Lung microvascular endothelial cell (primary cell): ENCODE results near the gene DHRS9. TPM values are rescaled to one million over a fixed set of nuclear protein-coding genes. Genes with fewer than 3 reads are reported as not detected.

Source experiments
- DNase-seq, 2 donors: peaks; one replicate each; pipeline versions ENCODE4 v3.0.0 to v3.0.0-alpha.2; 2010; ENCODE audit warnings: low read depth in 2 of 2
- total RNA-seq: library from RNA; depleted of rRNA; stranded (reverse); fragments of >200 nt; gene quantifications from 2 replicates; pipeline ENCODE4 v1.2.1, GENCODE V29; 2014

The DHRS9 gene
- total RNA-seq, 1 donor from 2014 or later: not detected

DNA sequence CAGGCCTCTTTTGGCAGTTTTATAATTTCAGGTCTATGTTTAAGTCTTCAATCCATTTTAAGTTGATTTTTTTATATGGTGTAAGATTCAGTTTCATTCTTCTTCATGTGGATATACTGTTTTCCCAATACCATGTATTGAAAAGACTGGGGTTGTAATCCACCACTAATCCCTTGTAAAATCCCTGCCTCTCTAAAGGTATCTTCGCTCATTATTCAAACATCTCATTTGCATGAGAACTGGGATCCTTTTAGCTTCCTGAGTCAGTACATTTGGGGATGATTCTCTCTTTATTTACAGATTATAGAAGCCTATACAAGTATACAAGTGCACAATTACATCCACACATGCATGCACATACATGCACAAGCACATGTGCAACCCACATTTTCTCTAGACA, 25.3 kb downstream of the DHRS9 start:
- DNase-seq: no peak

DNA sequence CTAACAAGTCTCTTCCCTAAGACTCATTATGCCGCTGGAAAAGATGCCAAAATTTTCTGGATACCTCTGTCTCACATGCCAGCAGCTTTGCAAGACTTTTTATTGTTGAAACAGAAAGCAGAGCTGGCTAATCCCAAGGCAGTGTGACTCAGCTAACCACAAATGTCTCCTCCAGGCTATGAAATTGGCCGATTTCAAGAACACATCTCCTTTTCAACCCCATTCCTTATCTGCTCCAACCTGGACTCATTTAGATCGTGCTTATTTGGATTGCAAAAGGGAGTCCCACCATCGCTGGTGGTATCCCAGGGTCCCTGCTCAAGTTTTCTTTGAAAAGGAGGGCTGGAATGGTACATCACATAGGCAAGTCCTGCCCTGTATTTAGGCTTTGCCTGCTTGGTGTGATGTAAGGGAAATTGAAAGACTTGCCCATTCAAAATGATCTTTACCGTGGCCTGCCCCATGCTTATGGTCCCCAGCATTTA, 26.3 kb downstream of the DHRS9 start:
- peak in 1 of 2 donors; percentile 74 for DNase-seq

DNA sequence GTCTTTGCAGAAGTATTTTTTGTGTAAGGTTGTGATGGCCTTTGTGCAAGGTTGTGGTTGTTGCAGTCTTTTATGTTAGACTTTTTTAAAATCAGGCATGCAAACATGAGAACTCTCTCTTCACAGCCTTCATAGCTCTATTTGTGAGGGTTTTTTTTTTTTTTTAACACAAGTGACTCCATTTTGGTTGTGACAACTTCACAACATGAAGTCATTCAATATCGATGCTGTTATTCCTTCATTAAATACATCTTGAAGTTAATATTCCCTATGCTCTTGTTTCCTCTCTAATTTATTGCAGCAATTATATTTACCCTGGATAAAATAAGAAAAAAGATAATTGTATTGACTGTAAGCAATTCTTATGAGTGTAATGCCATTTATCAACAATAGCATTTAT, 35.5 kb downstream of the DHRS9 start:
- DNase-seq: no peak

DNA sequence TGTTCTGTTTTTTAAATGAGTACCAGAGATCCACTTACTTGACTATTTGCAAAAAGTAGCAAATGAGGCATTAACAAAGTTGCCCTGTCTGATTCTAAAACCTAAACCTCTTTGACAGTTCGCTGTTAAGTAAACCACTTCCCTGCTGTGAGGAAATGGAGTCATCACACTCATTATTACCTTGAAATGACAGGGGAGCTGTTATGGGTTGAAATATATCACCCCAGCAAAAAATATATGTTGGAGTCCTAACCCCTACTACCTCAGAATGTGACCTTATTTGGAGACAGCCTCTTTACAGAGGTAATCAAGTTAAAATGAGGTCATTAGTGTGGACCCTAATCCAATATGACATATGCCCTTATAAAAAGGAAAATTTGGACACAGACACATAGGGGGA, 36.1 kb downstream of the DHRS9 start:
- DNase-seq: no peak

DNA sequence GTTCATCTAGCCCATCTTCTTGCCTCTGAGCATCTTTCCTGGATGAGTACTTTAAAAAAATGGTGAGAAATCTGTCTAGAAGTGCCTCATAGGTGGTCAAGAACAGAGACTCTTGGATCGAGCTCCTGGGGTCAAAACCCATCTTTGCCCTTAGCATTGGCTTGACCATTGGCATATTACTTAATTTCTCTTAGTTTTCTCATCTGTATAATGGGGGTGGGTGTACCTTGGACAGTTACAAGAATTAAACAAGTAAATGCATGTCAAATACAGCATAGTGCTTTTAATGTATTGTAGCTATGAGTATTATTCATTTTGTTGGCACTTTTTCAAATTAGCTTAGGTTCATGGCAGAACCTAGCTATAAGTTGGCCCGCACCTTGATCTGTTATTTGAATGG, 36.8 kb downstream of the DHRS9 start:
- no peak for DNase-seq

DNA sequence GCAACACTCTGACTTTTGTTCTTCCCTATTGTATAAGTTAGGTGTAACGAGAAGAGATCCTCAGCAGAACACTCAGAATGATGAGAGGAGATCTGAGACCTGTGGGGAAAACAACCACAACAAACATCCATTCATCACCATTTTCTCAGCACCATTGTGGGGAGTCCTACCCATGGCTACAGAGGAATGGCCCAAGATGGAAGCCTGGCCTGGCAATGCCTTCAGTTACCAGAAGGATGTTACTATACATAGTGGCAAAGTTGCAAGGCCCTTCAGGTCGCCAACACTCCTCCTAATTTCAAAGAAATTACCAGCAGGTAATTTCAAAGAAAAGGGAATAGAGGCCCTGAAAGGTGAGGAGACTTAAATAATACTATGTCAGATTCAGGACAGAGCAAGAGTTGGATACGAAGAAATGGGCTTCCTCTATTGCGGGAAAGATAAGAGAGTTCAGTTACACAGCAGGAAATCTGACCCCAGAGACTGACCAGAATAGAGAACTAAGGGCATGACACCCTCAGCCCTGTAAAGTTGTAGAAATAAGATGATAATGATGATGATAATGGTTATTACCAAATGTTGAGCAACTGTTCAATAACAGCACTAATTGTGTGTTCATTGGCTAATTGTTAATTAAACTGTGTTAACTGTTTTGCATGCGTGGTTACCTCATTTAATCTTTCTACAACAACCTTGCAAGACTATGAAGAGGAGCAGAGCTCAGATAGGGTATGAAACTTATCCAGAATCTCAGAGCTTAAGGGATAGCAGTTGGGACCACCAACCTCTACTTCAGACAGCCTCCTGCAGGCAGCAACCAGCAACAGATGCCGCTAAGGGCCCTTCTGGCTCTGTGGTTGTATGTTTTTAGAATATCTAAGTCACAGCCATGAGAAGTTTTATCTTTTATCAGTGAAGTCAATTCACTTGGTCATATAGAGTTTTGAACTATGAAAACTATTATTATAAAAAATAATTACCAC, 37.5 kb downstream of the DHRS9 start:
- DNase-seq: no peak

DNA sequence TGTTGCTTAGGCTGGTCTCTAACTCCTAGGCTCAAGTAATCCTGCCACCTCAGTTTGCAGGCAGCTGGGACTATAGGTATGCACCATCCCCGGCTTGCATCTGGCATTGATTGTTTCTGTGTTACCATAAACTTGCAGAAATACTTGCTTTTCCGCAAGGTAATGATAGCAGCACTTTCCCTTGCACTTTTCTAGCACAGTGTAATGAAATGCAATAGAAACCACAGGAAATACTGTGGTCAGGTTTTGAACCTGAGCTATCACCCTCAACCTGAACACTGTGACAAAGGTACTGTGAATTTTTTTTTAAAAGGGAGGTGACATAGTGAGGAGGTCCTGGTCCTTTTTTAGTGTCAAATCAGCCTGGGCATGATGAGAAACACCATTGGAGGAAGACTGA, 38.3 kb downstream of the DHRS9 start:
- DNase-seq: no peak

DNA sequence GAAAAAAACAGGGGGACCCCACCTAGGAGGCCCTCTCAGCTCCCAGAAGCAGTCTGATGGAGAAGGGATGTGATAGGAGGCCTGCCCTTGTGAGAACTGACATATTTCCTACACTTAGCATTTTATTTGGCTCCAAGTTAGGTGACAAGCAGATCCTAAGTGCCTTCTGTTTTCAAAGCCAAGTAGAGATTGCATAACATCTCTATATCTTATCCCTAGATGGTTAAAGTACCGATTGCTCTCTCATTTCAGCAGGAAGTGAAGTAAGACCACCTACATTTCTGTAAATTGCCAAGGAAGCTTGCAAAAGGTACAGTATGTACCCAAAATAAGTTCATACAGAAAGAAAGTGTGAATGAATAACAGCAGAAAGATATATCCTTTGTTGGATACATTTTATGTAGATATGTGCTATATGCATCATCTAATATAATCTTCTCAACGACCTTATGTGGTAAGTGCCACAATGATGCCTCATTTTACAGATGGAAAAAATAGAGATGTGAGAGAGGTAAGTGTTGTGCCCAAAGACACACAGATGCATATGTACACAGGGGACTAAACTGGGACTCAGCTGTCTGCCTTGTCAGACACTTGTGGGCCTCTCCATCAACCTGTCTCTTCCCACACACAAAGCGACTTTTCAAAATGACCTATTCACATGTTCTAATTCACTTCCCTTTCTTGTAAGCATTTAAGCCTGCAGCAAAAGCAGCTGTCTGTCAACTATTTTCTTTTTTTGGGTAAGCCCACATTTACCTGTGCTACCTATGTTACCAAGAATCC, 38.9 kb downstream of the DHRS9 start:
- DNase-seq: no peak

DNA sequence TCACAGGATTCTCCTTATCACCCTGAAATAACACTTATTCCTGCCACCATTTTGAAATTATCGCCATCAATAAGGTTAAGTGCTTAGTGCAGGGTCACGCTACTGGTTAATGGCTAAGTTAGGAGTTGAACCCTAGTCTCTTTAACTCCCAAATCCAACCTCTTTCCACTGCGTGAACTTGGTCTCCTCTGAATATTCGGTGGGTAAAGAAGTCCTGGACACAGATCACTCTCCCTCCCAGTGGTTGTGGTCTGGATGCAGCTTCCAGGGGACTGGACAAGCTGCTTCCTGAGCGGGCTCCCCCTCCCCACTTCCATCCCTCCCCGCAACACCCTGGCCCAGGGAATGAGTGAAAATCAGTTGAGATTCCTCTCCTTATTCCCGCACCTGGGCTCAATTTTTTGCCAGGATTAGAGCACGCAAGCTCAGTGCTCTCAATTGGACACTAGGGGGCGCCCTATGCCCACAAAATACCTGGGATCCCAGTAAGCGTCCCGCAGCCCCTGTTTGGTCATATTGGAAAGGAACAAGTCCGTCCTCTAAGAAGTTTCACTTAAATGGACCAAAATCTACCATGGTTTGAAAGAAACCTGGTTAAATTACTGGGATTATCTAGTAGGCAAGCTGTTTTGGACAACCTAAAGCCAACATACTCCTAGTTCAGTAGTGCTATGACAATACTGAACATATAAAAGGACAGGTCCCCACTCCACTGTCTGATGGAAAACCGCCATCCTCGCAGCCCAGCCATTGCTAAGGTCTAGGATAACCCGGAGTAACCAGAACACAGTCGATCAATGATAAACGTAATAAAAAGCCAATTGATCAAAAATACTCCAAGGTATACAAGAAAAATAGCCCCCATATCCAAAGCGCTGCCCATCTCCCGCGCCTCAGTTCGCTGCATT, 40.4 kb downstream of the DHRS9 start:
- DNase-seq: peak; percentile 83 to 86

DNA sequence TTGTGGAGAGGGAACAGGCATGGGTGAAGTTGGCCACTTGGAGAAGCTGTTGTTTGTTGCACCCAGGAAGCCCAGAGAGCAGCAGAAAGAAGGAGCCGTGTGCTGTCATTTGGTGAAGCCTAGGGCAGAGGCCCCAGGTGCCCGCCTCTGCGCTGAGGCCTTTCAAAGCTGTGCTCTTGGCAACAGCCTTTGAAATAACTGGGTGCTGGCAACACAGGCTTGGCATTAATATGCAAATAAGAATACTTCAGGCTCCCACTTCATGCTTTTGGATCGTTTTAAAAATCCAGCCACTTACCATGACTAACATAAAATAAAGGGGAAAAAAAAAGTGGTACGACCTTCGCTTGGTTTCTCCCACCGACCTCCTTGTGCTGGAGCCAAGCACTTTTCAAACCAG, 41.1 kb downstream of the DHRS9 start:
- no peak for DNase-seq

DNA sequence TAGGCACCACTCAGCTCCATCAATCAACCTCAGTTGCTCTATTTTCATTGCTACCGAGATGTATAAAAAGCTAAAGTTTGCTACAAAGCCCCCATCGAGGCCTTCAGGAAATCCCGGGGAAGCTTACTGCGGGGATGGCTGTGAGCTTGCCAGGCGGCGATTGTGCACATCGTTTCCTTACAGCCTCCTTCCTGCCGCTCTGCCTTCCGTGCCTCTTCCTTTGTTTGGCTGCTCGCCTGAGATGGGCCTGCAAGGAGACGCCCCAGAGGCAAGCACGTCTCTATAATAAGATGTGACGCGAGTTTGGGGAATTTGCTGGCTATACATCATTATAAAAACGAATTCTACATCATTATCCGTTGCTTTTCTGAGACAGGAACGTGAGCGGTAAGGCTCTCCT, 41.6 kb downstream of the DHRS9 start:
- DNase-seq: peak in 1 of 2 donors; percentile 66

DNA sequence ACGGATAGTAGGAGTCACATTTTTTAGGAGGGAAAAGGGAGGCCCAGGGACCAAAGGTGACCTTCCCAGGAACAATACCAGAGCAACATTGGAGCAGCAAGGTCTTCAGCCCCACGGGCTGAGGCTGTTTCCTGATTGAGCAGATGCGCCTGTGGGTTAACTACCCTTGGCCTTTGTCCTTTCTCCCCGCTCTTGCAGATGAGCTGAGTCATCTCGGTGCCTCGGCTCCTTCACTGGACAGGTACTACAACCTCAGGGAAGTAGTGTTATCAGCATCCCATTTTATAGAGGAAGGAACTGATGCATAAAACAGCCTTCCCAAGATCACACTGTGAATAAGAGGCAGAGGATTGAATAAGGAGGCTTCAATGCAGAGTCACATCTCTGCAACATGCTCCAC, 43.5 kb downstream of the DHRS9 start:
- DNase-seq: no peak

DNA sequence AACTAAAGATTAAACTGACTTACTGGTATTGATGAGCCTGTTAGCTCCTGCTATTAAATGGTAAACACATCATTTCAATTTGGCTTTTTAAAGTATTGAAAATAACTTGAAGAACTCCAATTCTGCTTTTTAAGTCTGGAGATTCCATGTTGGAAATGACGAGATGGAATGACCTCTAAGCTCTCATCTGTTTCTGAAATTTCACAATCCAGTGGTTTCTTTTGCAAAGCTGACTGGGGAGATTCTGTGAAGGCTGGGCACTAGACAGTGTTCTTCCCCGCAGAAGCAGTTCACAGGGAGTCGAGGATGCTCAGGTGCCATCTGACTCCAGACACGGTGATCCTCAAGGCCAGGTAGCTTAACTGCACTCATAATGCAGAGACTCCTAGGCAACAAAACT, 44.7 kb downstream of the DHRS9 start:
- no peak for DNase-seq

DNA sequence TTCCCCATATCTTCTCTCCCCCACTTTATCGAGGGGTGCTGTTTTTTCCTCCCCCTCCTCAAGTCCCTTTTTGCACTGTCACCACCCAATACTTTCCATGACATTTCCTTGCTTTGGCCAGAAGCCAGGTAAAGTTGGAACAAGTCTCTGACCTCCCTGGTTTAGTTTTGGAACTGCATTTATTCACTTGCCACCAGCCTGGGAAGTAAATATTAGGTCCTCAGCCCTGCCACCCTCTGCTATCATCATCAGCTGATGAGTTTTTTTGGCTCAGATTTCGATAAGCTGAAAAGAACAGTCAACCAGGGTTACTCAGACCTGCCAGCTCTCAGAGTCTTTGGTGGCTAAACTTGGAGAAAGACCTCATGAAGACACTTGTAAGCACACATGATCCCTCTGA, 47.0 kb downstream of the DHRS9 start:
- DNase-seq: peak in 1 of 2 donors; percentile 51

DNA sequence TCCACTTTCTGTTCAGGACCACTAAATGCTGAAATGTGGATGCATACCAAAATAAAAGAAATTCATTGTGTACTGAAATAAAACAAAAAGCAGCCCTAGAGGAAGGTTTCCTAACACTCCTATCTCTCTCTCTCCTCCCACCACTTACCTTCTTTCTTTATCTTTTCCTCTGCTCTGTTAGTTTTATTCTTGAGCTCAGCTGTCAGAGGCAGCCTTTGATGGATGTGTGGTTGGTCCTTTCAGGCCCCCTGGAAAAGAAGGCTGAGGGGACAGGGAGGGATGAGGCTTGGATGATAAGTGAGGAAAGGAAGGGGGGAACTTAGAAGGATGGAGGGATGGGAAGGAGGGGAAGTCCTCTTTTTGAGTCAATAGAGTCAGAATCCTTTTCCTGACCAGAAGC, 47.6 kb downstream of the DHRS9 start:
- no peak for DNase-seq

DNA sequence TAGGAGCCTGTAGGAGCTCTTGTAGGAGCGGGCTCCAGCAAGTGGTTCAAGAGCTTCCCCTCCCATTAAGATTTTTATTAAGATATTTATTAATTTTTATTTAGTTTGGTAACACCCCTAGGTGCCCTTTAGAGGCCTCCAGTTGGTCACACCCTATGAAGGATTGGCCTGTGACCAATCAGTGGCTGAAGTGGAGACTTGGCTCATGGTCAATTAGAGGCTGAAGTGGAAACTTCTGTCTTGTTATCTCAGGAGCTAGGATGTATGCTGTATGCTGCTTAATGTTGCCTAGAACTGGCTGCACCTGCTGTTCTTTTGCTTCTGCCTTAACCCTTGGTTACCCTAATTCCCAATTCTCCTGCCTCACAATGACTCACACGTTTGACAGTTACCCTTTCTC, 48.7 kb downstream of the DHRS9 start:
- no peak for DNase-seq

DNA sequence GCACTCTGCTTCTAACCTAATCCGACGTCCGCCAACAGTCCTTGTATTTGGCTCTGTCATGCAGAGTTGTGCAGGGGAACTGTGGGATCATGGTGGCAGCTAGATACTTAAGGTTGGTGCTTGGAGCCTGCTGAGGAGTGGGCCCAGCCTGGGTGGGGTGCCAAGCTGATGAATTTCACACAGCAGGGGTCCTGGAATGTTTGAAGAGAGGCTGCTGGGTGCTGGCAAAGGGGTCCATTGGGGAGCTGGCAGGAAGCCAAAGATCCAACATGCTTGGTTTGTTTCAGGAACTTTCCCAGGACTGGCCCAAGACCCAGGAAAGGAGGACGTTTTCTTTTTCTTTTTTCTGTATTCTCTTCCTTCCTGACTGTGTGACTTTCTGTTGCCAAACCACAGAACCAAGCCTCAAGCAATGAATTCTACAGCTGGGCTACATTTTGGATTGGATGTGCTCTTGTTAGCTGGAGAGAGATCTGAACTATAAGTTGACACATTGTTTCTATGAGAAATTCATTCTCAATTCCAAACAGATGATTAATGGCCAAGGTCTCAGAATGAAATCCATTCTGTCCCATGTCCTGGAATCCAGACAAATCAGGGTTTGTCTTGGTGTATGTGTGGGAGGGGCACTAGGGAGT, 49.9 kb downstream of the DHRS9 start:
- no peak for DNase-seq

DNA sequence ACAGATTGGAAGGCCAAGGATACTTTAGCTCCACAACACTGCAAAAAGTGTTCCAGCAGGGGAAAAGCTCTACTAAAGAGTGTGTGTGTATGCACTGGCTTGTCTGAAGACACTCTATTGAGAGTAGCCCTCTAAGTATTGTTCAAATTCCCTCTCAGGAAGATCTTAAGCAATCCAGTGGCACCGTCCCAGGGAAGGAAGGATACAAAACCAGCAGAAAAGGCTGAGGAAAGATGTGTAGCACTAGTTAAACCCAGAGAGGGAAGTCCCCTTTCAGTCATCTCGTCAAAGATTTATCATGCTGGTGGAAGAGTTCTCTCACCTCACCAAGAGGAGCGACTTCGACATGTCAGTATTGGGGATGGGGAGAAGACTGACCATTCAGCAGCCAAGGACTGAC, 50.5 kb downstream of the DHRS9 start:
- no peak for DNase-seq

DNA sequence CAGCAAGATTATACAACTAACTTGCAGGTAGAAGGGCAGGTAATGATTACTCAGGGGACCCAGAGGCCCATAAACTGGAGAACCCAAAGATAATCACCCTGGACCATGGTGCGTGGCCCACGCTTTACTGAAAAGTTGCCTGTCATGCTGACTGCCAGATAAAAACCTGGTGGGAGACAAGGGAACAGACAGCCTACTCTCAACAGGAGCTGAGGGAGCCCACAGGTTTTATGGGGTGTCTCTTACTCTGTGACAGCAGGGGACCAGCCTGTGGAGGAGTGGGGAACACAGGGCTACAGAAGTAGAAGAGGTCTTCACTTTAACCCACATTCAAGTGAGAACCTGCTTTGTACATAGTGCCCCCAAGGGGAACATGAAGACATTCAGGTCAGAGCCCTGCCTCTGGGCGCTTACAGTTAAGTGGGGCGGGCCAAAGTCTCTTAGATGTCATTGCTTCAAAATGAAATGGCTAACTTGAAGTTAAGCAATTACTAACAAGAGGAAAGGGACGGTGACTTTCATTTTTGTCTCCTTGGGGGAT, 60.4 kb downstream of the DHRS9 start:
- no peak for DNase-seq
